Measurements from ENCODE around the gene GALNT2.

GALNT2 gene

DNA sequence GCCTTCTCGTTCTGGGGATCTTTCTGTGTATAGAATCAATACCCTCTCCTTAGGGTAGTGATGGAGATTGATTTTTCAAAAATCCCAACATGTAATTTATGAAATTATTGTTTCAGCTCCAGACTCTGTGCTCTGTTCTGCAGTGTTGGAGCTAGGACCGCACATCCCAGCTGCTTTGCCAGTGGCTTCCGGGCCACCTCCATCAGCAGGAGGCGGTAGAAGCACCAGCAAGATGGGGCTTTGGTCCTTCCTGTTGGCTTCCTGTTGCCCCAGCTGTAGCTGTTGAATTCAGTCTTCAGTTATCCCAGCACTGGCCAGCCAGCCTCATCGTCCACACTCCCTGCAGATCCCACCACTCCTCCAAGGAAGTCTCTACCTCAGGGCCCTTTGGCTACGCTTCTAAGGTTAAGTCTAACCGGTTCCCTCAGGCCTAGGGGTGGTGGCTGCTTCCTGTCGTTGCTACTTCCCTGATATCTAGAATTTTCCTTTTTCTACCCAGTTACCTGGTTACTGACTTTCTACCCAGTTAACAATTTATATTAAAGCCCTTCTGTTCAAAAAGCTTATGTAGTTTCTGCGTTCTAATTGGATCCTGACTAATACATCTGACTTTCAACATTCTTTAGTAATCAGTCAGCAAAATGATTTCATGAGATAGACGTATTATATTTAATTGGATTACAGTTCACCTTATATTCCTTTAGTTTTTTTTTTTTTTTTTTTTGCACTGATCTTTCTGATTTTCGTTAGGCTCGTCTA, 24.6 kb downstream of the GALNT2 start:
- no peak for DNase-seq (ENCODE audit: low read depth in 2 of 2)

DNA sequence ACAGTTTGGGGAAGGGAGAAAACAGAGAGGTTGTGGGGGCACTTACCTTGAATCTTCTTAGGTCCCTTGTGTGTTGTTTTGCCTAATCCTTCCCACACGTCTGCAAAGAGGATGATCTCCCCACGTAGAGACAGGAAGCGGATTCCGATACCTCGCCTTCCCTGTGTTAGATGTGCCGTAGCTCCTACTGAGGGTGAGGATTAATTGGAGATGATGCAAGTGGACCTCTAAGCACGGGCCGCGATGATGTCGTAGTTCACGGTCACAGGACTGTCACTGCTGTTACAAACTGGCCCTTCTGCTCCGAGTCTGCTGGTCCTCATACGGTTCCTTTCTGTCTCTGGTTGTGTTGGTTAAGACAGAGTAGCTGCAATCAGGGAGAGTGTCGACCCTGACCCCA, 27.7 kb downstream of the GALNT2 start:
- no peak for DNase-seq (ENCODE audit: low read depth in 2 of 2)

DNA sequence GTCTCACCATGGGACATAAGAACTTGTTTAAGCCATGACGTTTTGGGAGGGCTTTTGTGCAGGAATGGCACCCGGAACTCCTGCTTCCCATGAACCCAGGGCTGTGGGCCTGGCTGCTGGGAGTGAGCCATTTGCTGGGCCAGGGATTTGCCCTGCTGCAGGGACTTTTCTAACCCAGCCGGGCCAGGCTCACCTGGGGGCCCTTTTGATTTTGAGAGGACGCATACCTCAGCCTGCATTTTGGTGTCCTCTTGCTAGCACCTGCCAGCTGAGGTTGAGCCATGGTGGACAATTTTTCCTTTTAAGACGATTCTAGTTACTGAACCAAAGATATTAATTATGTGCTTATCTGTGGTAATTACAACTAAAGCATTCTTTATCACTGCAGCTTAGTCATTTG, 28.9 kb downstream of the GALNT2 start:
- DNase-seq (ENCODE audit: low read depth in 2 of 2), result no peak

DNA sequence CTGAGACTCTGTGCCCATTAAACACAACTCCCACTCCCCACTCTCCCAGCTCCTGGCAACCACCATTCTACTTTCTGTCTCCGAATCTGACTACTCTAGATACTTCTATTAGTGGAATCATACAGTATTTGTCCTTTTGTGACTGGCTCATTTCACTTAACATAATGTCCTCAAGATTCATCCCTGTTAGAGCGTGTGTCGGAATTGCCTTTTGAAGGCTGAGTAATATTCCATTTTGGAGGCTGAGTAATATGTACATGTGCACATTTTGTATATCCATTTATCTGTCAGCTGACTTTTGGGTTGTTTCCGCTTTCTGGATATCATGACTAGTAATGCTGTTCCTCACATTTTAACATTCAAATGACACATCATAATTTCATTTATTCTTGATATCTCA, 30.3 kb downstream of the GALNT2 start:
- DNase-seq (ENCODE audit: low read depth in 2 of 2), result no peak

DNA sequence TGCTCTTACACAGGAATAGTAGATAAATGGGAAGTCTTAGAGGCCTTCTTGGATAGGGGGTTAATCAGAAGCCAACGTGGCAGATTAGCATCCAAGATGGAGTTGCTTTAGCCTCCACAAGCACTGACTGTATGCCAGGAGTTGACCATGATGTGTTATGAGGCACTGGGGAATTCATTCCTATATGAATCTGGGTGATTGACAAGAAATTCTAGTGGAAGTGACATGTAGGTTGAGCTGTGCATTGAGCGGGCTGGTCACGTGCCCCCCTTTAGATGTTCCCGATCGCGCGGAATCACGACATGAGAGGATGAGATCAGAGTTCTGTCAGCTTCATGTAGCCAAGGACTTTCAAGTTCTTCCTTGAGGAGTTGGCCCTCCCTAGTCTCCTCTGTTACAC, 31.7 kb downstream of the GALNT2 start:
- no peak for DNase-seq (ENCODE audit: low read depth in 2 of 2)

DNA sequence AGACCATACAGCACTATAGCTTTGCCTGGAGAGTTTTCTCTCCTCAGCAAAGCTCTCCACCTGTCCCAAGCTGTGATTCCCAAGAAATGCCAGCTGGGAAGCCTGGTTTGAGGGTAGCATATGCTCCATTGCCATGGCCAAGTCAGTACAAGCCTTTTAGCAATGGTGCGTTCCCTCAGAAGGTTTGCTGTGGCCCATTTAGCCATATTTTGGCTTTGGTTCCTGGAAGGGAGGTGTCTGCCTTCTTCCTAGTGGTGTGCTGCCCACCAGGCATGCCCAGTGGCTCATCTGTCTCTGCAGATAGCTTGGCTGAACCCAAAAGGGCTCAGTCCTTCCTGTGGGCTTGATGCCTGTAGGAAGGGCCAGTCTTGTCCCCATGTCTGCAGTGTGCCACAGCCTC, 32.4 kb downstream of the GALNT2 start:
- DNase-seq (ENCODE audit: low read depth in 2 of 2), result no peak

DNA sequence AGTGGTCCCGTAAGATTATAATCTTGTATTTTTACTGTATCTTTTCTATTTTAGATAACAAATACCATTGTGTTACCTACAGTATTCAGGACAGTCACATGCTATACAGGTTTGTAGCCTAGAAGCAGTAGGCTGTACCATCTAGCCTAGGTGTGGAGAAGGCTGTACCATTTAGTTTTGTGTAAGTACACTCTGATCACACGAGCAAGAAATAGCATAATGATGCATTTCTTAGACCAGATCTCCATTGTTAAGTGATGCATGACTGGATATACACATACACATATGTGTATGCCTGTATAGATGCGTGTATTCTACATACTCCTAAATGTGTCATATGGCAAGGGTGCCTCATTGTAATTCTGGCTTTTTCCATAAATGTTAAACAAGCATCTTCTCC, 33.9 kb downstream of the GALNT2 start:
- DNase-seq (ENCODE audit: low read depth in 2 of 2), result no peak

DNA sequence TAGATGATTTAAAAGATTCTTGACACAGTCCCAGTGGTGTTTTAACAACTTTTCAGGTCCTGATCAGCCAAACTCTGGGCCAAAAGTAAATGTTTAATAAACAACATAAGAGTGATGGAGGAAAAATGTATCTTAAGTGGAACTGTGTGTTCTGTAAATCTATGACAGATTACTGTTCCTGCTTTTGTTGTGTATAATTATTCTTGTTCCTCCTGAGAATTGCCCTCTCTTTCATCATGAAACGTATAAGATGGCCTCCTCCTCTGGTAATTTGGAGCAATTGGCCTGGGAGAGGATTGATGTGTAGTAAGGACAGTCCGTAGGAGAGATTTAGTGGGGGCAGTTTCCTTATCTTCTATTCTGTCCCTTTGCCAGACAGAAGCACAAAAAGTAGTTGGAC, 34.5 kb downstream of the GALNT2 start:
- no peak for DNase-seq (ENCODE audit: low read depth in 2 of 2)

DNA sequence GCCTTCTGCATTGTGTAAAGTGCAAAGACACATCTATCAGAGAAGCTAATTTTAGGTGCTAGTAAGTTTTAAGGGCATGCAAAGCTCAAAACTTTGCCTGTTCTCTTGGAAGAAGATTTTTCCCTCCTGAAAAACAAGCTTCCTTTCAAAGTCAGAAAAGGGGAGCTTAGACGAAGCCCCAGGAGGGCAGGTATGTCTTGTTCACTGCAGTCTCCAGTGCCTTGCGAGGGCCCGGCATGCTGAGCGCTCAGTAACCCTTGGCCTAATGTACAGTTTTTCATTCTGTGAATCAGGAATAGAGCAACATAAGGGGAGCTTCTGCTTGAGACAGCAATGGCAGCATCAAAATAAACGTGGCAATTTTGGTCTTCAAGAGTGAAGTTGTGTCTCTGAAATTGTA, 35.0 kb downstream of the GALNT2 start:
- DNase-seq (ENCODE audit: low read depth in 2 of 2), result no peak

DNA sequence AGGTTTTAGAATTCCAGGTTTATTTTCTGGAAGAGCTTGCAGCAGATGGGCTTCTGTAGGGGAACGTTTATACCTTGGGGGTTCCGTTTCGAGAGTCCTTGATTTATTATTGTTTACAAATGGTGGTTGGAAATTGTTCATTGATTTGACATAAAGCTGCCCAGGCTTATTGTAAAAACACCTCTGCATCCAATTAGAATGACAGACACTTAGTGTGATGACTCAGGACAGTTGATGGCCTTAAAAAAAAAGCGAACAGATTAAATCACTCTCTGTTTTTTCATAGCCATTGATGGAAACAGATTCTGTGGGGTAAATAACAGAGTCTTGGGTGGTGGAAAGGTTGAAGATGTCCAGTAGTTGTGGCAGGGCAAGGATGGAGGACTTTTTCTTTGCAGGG, 35.4 kb downstream of the GALNT2 start:
- DNase-seq (ENCODE audit: low read depth in 2 of 2), result no peak

DNA sequence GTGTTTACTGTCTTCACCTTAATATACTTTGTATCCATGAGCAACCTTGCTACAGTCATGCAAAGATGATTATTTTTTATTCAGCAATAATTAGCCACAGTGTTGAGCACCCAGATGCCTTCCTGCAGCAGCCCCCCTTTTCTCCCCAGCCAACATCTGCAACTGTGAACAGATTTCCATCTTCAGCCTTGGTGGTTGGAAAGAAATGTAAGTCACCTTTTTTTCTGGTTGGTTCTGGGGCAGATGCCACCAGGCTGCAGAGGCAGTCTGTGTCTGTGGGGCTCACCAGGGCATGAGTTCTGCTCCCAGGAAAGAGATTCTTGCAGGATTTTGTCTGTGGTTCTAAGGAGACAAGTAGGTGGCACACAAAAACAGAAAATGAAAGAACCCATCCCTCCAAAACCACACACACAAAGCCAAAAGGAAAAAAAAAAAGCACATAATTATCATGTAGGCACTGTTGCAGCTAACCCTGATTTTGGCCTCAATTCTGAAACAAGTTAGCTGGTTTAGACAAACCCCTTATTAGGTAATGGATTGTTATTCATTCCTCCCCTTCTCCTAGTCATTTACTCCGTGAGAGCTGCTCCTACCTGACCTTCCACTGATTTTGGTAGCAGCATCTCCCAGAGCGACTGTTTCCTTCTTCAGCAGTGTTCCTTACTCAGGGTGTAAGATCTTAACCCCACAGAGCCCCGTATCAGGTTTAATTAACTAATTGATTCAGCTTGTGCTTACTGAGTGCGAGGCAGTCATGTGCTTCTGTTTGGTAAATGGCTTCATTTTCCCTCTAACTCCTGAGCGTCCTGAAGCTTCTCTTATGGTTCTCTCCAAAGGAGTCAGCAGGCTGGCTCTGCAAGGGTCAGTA, 36.5 kb downstream of the GALNT2 start:
- peak in 1 of 2 donors; percentile 10 for DNase-seq (ENCODE audit: low read depth in 2 of 2)

DNA sequence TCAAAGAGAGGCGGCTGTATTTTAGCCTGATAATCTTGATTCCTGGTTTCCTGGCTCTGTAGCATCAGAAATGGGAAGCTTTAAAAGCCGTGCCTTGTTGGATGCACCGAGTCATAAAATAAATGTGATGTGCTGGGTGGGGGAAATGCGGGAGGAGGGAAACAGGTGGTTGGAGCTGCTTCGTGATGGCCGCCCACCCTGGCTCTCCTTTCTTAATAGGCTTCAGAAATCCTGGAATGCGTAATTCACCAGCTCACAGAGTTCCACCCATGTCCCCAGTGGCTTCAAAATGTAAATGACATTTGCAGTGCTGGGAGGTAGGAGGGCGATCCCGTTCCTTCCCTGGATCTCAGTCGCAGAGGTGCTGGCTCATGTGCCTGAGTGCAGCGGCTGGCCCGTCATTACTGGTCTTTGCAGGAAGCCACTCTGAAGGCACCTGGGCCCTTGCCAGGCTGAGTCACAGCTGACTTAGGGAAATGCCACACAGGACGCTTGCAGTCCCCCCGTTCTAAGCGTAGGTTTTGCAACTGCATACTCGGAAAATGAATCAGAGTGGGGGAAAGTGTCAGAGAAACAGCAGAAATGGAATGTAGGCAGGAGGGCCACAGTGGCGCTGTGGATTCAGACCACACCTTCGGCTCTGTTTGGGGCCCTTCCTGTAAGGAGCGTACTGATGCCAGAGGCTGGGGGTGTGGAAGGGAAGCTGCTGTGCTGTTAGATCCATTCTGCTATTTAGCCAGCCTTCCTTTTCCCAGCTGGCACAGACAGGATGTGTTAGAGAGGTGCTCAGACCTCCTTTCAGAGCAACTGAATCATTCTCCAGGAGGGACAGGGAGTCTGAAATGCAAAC, 37.6 kb downstream of the GALNT2 start:
- DNase-seq (ENCODE audit: low read depth in 2 of 2), result peak; percentile 80 to 86

DNA sequence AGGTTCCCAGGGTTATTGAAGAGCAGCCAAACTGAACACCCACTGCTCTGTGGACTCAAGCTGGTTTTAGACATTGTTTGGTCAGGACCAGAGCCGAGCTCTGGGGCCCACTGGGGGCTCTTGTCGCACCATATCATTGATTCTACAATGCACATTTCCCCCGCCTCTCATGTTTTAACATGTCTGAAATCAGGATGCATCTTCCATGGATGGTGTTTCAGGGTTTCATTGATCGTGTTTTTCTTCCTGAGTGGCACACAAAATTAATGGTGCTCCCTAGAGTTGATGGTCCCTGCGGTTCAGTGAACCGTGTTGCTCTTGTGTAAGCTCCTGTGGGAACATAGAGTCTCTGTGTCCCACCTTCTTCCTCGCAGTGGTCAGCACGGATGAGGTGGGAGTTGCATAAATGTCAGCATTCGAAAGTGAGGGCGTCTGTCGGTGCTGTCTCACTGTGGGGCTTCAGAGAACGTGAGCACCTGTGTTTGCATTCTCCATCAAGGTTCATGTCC, 38.3 kb downstream of the GALNT2 start:
- DNase-seq (ENCODE audit: low read depth in 2 of 2), result no peak

DNA sequence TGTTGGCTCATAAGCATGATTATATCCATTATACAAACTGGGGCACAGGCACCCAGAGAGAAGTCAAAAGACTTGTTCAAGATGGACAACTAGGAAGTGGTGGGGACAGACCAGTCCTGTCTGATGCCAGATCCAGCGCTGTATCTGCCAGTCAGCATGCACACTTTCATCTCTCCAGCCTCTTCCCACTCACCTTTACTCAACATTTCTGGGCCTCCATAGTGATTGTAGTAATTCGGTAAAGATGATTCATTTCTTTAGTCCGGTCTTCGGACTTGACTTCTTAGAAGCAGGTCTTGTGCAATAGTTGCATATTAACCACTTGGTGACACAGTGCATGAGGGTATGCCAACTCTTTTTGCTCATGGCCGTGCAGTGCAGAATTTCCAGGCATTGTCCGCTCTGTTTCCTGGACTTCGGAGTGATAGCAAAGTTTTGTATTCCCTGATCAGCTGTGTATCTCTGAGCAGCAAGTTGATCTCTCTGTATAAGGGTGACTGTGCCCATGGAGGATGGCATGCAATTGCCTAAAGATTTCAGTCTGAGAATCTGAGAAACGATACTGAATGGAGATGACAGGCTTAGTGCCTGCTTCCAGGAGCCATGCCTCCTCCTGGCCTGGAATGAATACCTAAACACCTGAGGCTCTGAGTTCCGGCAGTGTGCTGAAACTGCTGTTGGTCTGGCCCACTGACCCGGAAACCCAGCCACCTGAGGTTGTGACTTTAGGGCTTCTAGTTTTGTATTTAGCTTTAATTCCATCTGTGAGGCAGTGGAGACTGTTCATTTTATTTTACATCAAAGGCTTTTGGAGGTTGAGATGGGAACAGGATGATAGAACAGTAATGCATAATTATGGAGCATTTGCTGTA, 39.0 kb downstream of the GALNT2 start:
- no peak for DNase-seq (ENCODE audit: low read depth in 2 of 2)

DNA sequence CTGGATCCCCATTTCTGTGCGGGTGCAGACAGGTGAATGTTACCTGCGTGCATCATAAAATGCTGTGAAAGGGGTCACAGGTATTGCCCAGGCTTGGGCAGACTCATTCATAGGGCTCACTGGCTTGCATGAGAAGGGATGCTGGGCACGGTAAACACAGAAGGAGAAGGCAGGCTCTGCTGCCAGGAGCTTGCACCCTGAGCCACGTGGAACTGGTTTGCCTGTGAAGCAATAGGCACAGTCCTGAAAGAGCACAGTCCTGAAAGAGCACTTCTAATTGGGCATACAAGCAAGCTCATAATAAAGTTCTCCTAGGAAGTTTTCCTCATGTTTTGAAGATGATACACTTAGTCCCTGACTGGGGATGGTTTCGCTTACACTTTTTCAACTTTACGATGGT, 40.9 kb downstream of the GALNT2 start:
- no peak for DNase-seq (ENCODE audit: low read depth in 2 of 2)

DNA sequence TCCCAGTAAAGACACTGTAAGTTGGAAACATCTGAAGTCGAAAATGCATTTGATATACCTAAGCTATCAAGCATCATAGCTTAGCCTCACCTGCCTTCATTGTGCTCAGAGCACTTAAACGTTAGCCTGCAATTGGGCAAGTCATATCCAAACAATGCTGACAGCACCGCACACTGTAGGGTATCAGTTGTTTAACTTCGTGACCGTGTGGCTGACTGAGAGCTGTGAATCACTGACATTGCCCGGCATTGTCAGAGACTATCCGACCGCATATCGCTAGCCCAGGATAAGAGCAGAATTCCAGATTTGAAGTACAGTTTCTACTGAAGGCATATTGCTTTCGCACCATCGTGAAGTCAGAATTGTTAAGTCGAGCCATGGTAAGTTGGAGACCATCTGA, 41.5 kb downstream of the GALNT2 start:
- DNase-seq (ENCODE audit: low read depth in 2 of 2), result no peak

DNA sequence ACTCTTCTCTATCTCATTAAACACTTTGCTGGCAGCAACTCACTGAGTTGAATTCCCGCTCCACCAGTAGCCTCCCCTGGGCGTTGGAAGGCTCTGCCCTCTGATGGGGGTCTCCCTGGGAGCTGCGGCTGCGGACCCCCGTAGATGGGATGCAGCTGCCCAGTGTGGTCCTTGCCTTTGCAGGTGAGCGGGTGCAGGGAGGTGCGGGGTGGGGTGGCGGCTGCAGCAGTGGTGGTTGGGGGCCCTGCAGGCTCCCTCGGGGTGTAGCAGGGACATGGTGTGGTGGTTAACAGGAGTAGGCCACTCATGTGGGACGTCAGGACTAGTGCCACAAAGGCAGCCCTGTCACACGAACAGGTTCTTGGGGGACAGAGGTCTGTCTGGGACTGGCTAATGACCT, 42.0 kb downstream of the GALNT2 start:
- DNase-seq (ENCODE audit: low read depth in 2 of 2), result no peak

DNA sequence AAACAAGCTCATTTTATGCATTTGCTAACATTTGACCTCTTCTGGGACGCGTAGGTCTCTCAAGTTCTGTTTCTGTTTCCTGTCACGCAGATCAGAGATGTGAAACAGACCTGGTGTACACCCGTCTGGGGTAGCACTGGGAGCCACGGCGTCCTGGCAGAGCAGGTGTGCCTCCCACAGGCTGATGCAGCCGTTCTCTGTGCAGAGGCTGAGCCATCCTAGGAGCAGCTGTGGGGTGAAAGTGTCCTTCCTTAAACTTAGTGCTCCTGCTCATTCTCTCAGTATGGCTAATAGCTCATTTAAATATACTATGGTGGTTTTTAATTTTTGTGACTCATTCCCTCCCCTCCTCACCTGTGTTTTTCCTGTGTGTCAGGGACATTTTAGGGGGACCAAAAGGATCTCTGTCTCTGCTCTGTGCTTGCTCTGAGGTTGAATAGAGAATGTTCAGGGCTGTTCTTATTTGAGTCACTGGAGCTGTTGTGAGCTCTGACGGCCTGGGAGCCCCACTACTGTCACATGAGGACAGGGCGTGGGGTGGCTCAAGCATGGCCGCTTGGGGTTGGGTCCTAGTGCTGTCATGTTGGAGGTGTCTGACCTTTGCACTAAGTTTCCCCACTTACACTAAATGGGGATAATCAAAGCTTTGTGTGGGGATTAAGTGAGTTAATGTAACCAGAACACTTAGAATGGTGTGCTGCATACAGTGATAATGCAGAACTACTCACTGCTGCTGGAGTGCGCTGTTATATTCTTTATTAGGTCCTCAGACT, 43.0 kb downstream of the GALNT2 start:
- DNase-seq (ENCODE audit: low read depth in 2 of 2), result peak; percentile 81 to 84

DNA sequence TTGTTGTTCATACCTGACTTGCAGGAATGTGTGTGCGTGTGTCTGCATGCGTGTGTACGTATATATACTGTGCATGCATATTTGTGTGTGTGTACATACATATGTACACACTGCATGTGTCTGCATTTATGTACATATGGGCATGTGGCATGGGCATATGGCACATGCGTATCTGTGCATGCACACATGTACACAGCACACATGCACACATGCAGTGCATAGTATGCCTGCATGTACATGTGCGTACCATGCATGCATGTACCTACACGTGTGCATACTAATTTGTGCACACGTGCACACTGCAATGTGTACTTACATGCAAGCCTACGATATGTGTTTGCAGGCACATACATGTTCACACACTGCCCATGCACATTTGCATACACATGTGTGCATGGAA, 43.9 kb downstream of the GALNT2 start:
- no peak for DNase-seq (ENCODE audit: low read depth in 2 of 2)

DNA sequence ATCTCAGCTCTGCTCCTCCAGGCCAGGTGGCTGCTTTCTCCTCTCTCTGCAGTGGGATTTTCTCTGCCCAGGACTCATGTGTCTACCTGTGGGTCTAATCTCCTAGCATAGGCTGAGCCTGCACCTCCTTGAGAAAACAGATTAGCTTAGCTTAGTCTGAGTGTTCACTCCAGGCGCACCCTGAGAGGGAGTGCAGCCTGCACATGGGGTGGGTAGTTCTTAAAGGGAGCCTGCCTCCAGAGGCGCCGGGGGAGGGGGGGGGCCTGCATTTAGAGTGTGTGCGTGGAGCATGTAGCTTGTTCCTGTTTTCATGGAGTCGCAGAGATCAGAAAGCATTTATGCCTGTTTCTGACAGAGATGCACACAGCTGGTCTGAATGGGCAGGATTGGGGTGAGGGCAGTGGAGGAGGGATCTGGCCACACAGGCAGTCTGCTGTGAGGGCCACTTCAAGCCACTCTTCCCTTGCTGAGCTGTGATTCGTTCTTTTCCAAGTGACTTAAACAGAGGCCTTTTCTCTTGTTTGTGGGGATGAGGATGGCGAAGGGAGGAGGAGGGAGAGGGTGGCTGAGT, 45.2 kb downstream of the GALNT2 start:
- DNase-seq (ENCODE audit: low read depth in 2 of 2), result no peak
